Stimulated activated CD4-positive, alpha-beta T cell treated with anti-CD3 and anti-CD28 coated beads, Interleukin-1b, Interleukin-23, amount 100 ng/mL, for 4 hours (primary cell): ENCODE measurements around the gene SLC7A4.
"Not testable (repeated sequence)": the region's sequence is repeated elsewhere in the genome, so short reads cannot be mapped to it uniquely, and the experiment has no call there.

ENCODE experiments used
- DNase-seq, 2 donors: peaks; one replicate each; pipeline ENCODE4 v3.0.0-alpha.2; 2020; ENCODE audit warnings: low read depth in 2 of 2

Gene SLC7A4, protein sequence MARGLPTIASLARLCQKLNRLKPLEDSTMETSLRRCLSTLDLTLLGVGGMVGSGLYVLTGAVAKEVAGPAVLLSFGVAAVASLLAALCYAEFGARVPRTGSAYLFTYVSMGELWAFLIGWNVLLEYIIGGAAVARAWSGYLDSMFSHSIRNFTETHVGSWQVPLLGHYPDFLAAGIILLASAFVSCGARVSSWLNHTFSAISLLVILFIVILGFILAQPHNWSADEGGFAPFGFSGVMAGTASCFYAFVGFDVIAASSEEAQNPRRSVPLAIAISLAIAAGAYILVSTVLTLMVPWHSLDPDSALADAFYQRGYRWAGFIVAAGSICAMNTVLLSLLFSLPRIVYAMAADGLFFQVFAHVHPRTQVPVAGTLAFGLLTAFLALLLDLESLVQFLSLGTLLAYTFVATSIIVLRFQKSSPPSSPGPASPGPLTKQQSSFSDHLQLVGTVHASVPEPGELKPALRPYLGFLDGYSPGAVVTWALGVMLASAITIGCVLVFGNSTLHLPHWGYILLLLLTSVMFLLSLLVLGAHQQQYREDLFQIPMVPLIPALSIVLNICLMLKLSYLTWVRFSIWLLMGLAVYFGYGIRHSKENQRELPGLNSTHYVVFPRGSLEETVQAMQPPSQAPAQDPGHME

DNA sequence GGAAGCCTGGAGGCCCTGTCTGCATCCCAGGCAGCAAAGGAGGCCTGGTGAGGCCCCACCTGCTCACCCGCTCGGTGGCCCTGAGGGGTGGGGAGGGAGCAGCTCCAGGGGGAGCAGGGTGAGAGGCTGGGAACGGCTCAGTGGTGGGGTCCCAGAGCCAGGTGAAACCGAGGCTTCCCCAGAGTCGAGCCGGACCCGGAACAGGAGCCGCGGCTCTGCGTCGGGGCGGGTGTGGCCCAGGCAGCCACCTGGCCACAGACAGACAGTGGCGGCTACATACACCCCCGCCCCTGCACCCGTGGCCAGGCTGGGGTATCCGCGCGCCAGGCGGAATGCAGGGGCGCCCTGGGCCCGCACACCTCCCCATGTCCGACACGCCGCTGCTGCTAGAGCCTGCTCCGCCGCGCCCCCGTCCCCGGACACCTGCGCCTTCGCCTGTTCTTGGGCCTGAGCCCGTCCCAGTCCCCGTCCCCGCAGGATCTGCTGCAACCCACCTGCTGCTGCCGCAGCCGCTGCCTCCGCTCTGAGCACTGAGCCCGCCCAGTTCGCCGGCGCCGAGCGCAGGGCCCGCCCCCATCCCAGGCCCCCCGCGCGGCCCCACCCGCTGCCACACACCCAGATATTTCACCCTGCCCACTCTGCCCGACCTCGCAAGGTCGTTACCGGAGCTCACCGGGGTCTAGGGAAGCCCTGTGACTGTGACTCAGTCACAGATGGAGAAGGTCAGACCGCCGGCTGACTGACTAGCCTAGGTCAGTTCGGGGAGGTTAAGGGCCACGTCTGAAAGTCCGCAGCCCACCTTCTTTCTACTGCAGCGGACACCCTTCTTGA, at the start of gene SLC7A4:
Gene SLC7A4, minus strand, starts transcription at position 525 of the 831 bp plus-strand sequence. CDS start 749 bp downstream, outside the sequence.
- no peak for DNase-seq

DNA sequence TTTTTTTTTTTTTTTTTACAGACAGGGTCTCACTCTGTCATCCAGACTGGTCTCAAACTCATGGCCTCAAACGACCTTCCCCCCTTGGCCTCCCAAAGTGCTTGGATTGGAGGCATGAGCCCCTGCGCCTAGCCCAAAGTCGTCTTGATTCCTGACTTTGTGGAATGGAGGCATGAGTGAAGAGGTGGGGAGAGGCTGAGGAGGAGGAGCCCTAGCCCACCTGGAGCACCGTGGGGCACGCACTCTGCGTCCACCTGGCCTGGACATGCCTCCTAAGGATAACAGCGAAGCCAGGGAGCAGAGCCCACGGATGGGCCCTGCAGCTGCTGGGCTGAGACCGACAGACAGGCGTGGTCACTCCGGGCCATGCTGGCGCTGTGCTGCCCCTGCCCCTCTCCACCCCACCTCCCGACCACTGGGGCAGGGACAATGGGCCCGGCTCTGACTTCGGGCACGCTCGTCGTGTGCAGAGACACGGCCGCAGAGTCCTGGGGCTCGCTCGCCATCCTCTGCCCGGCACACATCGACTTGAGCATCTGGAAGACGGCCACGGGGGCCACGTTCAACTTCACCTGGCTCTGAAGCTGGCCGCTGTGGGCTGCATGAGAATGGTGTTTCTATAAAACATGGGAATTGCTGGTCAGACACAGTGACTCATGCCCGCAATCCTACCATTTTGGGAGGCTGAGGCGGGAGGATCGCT, 48.2 kb upstream of the SLC7A4 start:
- no peak for DNase-seq

DNA sequence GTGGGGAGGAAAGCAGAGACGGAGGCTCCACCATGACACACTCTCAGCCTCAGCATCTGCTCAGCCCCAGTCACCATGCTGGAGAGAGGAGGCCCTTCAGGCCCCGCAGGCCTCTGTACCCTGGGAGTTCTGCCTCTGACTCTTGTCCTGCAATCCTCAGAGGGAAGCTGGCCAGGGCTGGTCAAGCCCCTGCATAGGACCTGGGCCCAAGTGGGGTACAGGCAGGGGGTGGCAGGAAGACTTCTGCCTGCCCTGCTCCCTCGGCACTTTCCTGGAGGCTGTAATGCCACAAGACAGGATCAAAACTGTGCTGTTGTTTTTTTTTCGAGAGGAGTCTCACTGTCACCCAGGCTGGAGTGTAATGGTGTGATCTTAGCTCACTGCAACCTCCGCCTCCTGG, 47.1 kb upstream of the SLC7A4 start:
- no peak for DNase-seq

DNA sequence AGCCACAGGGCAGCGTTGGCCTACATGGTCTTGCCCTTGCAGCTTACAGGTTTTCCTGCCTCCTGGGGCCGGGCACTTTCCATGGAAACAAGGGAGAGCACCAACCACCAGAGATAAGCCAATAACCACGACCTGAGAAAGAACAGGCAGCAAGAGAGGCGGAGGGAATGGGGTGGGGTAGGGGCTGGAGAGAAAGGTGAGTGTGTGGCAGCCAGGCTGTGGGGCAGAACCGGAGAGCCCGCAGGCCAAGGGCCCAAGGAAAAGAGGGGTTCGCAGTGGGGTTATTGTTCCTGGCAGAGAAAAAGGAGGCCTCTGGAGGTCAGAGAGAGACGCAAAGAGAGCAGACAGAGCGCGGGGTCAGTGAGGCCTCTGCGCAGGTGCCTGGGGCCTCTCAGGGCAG, 46.6 kb upstream of the SLC7A4 start:
- no peak for DNase-seq

DNA sequence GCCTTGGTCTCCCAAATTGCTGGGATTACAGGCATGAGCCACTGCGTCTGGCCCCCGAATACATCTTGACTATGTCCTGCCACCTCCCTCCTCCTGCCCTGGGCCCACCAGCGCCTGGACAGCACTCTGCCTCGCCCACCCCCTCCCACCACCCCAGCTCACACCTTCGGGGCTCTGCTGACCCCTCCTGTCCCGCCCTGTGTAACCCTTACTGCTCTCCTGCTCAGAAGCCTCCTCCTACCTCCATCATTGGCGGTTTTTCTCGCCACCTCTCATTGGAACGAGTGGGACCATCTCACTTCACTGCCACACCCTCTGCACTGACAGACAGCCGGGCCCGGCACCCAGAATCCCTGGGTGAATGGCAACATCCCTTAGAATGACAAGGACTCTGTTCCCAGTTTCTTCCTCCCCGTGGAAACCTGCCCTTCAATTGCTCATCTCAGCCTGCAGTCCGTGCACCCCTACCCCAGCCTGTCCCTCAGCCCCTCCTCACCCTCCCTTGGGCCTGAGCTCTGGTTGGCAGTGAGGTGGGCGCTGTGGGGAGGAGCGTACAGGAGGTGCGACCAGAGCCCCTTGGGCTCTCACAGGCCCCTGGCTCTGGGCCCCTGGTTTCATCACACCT, 45.6 kb upstream of the SLC7A4 start:
- no peak for DNase-seq

DNA sequence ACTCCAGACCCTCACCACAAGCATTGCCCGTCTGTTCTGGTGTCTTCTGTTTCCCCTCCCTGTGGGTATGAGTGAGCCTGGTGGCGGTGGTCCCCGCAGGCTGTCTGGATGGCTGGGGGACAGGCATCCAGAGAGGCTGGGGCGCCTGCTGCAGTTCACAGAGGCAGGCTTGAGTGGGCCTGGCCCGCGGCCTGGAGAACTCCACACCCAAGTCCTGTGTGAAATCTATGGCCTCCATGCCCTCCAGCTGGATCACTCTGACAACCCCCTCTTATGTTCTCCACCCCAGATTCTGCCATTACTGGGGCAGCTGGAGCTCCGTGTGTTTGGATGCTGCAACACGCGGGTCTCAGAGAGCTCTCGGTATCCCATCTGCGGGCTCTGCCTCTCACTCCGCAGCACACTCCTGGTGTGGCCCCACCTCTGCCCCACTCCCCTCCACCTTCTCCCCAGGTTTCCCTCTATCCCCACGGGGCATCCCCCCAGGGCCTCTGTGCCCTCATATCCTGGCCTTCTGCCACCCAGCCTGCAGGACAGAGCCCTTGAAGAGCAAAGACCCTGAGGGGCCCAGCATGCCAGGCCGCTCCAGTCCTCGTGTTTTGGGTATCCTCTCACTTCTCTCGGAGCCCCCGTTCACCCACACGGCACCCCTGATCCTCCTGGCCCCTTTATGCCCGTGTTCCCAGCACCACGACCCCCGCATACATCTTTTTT, 44.7 kb upstream of the SLC7A4 start:
- DNase-seq = no peak

DNA sequence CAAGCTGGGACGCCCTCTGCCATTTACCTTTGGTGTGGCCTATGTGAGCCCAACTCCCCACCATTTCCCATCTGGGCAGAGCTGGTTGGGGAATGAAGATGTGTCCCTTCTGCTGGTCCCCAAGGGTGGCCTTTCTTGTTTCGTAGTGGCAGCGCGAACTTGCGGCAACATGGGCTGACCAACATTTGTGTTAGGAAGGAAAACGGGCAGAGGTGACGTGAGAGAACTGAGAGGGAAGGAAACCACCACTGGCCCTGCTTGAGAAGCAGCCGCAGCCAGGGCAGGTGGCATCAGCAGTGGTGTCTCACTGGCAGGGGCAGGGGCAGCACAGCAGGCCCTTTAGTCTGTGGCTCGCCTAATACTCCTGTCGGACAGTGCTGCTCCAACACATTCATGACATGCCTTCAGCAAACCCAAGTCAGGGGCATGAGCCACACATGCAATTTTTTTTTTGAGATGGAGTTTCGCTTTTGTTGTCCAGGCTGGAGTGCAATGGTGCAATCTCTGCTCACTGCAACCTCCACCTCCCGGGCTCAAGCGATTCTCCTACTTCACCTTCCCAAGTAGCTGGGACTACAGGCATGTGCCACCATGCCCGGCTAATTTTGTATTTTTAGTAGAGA, 43.3 kb upstream of the SLC7A4 start:
- no peak for DNase-seq

DNA sequence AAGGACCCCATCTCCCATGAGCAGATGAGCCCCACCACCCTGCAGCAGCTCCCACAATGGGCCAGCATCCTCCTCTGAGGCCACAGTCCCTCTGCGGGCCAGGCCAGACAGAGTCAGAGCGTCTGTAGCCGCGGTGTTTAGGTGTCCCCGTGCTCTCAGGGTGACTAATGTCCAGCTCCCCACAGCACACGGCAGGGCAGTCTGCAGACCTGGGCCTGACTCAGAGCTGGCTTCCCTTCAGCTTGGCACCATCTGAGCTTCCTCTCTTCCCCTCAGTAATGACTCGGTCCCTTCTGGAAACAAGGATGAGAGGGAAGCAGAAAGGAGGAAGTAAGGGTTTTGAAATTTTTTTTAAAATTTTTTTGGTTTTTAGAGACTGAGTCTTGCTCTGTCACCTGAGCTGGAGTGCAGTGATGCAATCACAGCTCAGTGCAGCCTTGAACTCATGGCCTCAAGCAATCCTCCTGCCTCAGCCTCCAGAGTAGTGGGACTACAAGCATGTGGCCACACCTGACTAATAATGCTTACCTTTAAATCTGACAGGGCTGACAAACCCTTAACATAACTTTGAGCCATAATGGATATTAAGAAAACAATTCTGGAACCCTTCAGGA, 41.8 kb upstream of the SLC7A4 start:
- no peak for DNase-seq

DNA sequence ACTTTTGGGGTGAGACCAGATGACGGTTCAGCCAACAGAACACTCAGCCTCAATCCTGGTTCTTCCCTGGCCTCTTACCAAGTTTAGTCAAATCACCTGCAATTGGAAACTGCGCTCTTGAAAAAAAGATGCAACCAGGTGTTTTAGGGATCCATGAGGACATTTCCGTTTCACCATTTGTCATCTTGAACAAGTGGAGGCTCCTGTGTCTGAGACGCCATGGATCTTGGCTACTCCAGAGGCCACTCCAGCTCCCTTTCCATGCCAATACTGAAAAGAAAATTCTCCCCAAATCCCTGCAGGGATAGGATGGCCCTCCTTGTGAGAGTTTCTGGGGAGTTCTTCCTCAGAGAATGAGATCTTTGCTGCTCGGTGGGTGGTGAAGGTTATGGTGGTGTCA, 41.1 kb upstream of the SLC7A4 start:
- DNase-seq = no peak

DNA sequence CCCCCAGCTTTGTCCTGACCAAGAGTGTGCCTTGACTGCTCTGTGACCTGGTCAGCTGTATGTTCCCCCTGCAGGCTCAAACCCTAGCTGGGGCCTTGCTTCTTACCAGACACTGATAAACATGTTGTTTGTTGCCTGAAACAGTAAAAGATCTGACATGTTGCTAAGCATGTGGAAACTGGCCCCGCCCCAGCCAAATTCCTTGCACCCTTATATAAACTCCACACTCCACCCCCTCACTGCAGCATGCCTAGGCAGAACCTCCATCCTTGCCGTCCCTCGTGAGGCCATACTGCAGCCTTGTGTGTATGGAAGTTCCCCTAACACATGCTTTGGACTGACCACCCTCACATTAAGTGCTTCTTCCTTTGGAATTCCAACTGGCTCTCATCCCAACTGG, 40.7 kb upstream of the SLC7A4 start:
- no peak for DNase-seq

DNA sequence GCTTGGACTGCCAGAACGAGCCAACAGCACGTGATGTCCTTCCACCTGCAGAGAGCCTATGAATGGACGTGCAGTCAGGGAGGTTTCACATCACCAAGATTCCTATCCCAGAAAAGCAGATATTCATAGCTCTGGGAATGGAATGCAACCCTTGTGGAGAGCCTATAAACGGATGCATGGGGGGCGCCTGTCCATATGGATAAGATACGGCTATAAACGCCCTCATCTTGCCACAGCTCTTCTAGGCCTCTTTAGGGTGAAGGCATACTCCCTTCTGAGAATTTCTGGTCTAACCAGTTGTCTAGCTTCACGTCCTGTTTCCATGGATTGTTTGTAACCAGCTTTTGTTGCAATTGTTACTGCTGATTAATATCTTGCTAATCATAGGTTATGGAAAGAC, 39.4 kb upstream of the SLC7A4 start:
- not testable (repeated sequence) for DNase-seq

DNA sequence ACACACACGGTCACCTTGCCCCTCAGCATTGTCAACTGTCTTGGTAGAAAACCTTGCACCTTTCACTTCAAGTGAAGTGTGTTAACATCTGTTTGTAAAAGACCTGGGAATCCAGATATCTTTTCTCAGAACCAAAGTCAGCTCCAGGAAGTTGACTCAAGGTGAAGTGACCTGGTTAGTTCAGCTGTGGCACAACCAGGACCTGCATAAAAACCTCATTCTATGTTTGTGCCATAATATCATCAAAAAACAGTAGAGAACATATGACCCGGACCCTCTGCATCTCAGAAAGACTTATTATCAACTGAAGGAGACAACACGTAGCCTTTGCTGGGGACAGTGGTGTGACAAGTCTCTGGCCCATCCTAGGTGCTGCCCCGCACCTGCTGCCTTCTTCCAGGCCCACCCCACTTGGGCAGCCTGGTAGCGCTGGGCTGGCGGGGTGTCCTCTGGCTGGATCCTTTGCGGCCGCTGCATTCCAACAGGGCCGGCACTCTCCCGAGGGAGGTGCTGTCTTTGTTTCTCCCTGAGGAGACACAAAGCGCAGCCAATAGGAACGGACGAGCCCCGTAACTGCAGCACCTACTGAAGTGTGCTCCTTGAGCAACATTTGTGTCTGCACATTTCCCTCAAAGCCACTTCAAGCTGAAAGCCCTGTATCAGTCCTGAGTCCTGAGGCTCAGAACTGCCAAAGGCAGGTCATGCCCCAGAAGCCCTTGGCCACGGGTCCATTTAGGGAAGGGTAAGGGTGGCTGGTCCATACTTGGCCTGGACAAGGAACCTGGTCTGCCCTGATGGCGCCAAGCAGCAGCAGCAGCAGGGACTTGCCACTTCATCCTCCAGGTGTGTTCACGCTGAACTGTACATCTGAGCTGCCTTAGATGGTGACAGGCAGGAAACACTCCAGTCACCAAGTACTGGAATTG, 38.6 kb upstream of the SLC7A4 start:
- DNase-seq = no peak

DNA sequence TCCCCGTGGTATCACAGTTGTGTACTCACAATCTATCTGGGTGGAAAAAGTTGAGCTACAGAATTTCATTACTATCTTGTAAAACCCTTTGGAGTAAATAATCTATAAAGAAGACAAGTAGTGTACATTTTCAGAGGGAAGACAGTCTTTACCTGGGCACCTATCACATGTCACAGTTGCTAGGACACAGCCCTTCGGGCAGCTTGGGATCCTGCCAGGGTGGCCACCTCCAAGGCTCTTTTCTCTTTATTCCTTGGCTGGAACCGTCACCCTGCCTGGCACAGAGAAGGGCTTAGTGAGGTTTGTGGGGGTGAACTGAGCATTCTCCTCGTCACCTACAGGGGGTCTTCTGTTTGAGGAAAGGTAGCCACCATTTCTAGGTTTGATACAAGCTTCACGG, 37.0 kb upstream of the SLC7A4 start:
- no peak for DNase-seq

DNA sequence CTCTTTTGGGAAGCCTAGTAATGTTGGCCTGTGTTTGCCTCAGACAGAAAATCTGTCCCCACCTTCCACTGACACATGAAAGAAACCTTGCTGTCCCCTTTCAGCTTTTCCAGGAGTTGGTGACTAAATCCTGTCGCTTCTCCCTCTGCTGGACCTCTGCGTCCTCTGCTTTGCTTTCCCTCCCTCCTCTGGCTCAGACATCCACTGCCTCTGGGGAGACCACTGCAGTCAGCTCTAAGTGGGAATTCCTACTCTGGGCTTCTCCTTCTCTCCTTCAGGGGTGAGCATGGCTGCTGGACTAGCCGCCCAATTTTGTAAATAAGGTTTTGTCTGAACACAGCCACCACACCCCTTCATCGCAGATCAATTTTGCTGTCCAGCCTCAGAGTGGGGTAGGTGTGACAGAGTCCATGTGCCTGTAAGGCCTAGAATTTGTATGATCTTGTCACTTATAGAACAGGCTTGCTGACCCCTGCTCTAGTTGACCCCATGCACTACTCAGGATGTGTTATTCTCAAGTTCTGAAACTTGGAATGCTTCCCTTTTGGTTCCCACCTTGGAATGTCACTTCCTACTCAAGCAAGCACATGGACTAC, 36.4 kb upstream of the SLC7A4 start:
- DNase-seq = no peak

DNA sequence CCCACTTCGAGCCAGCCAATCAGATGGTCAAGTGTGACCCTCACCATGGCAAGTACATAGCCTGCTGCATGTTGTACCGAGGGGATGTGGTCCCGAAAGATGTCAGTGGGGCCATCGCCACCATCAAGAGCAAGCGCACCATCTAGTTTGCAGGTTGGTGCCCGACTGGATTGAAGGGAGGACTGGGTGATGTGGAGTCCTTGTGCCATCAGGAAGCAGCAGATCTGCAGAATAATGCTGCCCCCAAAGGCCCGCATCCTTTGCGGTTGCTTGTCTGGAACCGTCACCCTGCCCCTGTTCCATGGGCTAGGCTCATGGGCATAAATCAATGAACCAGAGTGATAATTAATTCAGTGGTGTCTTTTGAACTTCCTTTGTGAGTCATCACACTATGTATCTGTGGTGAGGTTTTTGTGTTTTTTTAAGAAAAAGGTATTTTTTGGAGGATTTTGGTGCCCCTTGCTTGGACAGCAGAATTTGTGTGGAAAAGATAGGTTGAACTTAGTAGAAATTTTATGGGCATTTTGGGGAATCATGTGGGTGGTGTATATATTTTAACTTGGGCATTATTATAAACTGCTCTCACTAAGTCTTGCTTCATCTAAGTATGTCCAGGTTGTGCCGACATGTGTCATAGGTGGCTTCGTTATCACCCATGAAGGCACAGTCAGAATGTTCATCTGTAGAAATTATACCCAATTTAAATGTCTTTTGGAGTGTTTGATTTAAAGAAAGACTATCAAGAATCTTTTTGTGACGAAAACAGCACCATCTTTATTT, 35.7 kb upstream of the SLC7A4 start:
- DNase-seq = no peak

DNA sequence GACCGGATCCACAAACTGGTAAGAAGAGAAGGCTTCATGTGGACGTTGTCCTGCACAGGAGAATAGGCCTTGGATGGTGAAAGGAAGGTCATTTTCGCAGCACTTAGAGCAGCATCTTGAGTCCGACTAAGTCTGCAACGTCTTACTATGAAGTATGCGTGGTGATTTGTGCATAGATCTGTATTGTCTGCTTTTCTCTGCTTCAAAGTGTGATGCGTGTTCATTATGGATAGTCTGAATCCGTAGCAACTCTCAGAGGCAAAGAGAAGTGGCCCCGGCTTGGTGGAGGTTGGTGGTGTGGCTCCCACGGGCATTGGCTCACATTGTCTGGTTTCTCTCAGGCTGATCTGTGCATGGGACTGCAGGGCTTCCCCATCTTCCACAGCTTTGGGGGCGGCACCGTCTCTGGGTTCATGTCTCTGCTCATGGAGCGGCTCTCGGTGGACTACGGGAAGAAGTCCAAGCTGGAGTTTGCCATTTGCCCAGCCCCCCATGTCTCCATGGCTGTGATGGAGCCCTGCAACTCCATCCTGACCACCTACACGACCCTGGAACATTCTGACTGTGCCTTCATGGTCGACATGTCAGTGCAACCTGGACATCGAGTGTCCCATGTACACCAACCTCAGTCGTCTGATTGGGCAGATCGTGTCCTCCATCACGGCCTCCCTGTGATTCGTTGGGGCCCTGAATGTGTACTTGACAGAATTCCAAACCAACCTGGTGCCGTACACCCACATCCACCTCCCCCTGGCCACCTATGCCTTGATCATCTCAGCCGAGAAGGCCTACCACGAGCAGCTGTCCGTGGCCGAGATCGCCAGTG, 34.9 kb upstream of the SLC7A4 start:
- DNase-seq = no peak
